K562 (cell line): Measurements from ENCODE around the gene OOSP2. TPM values are rescaled to one million over a fixed set of nuclear protein-coding genes. Genes with fewer than 3 reads are reported as not detected.

ENCODE experiments used
- ATAC-seq: fragments of 200-7000 bp; cut with Tn5 transposase; 3 replicates; pipeline ENCODE4 v1.9.1; 2020; ENCODE audit warnings: moderate library complexity
- Bru-seq: library from RNA; stranded (reverse); fragments of 400-500 nt; gene quantifications from one replicate; lab custom pipeline; 2021; lab: Mats Ljungman, UMichigan
- BruChase-seq, 2 experiments: library from RNA; stranded (reverse); fragments of 400-500 nt; gene quantifications; one replicate each; lab custom pipeline; 2021; lab: Mats Ljungman, UMichigan
- BruUV-seq: library from RNA; stranded (reverse); fragments of 400-500 nt; replicated peaks from 2 replicates; lab custom pipeline; 2021; lab: Mats Ljungman, UMichigan
- CTCF ChIA-PET: fragments of 300-600 bp; formaldehyde crosslinking; extraction: SDS; loops from one replicate; lab custom pipeline; 2021; ENCODE audit warnings: low intra/inter-chr PET ratio; lab: Yijun Ruan, JAX
- POLR2A ChIA-PET: fragments of 300-600, 350-650 bp; sonication (Branson Sonifier 250); formaldehyde crosslinking; extraction: SDS; loops from one replicate; lab custom pipeline; 2021; ENCODE audit warnings: antibody characterized with exemption, inconsistent platforms; lab: Yijun Ruan, JAX
- DNase-seq, 4 experiments: peaks; one replicate each; pipeline versions ENCODE4 v3.0.0 to v3.0.0-alpha.2; 2011 to 2018; ENCODE audit warnings: low spot score in 3 of 4, mixed read lengths in 3 of 4; ENCODE audit errors: extremely low read depth in 1 of 4
- FAIRE-seq: peaks from 2 replicates; lab custom pipeline; 2011; peaks lifted over from hg19 to GRCh38; lab: Jason Lieb, UNC
- H2AFZ ChIP-seq: 2 replicates; pipeline ENCODE4 v1.6.0; 2011; ENCODE audit warnings: low read depth, low read length, control low read depth, inconsistent platforms
- H3K27ac ChIP-seq: fragments of 200-600 bp; 3 replicates; pipeline ENCODE4 v1.8.0; 2011; ENCODE audit warnings: low read depth, mild to moderate bottlenecking, control low read depth, inconsistent platforms, low read length, moderate library complexity, mixed read lengths; ENCODE audit errors: extremely low read depth
- H3K27me3 ChIP-seq, 2 experiments: fragments of 300-600 bp in 1 of 2; 2 replicates in 1 of 2; 3 replicates in 1 of 2; pipeline versions ENCODE4 v1.6.0 to v1.8.0; 2011; ENCODE audit warnings: inconsistent platforms in 2 of 2, low read length in 2 of 2, mild to moderate bottlenecking in 1 of 2, mixed read lengths in 1 of 2, moderate library complexity in 1 of 2; ENCODE audit not compliant: control insufficient read depth in 2 of 2, insufficient read depth in 2 of 2
- H3K36me3 ChIP-seq: fragments of 300-600 bp; 3 replicates; pipeline ENCODE4 v1.8.0; 2011; ENCODE audit warnings: mild to moderate bottlenecking, low read length, inconsistent platforms; ENCODE audit not compliant: control insufficient read depth, insufficient read depth
- H3K4me1 ChIP-seq, 2 experiments: fragments of 200-600 bp in 1 of 2; replicated peaks in 1 of 2; 2 replicates in 1 of 2; 3 replicates in 1 of 2; pipeline versions ENCODE4 v1.5.1 to v1.8.0; 2011; ENCODE audit warnings: inconsistent platforms in 2 of 2, low read length in 2 of 2, mild to moderate bottlenecking in 1 of 2, mixed read lengths in 1 of 2, moderate library complexity in 1 of 2; ENCODE audit not compliant: control insufficient read depth in 2 of 2, insufficient read depth in 2 of 2
- H3K4me2 ChIP-seq: 2 replicates; pipeline ENCODE4 v1.6.1; 2011; ENCODE audit warnings: low read length, control low read depth, inconsistent platforms, mixed read lengths; ENCODE audit not compliant: insufficient read depth
- H3K4me3 ChIP-seq: fragments of 200-600 bp; sonication (generic), shearing (Covaris generic); 2 replicates; pipeline ENCODE4 v1.5.1; 2016; ENCODE audit warnings: control low read depth, inconsistent platforms
- H3K79me2 ChIP-seq: fragments of 200-600 bp; 3 replicates; pipeline ENCODE4 v1.8.0; 2011; ENCODE audit warnings: low read length, inconsistent platforms; ENCODE audit not compliant: control insufficient read depth, insufficient read depth
- H3K9ac ChIP-seq, 2 experiments: 2 replicates each; pipeline versions ENCODE4 v1.6.0 to v1.6.1; 2011; ENCODE audit warnings: low read depth in 2 of 2, low read length in 2 of 2, control low read depth in 1 of 2, inconsistent platforms in 1 of 2, mild to moderate bottlenecking in 1 of 2, mixed read lengths in 1 of 2; ENCODE audit not compliant: insufficient read depth in 1 of 2
- H3K9me1 ChIP-seq: one replicate; pipeline ENCODE4 v1.6.0; 2011; ENCODE audit warnings: inconsistent platforms, mild to moderate bottlenecking, low read length, moderate library complexity; ENCODE audit not compliant: control insufficient read depth, insufficient read depth
- H3K9me3 ChIP-seq: replicated peaks from 2 replicates; pipeline ENCODE4 v1.5.1; 2011; ENCODE audit warnings: low read depth, low read length, inconsistent platforms; ENCODE audit not compliant: control insufficient read depth, insufficient read depth
- H4K20me1 ChIP-seq: replicated peaks from 2 replicates; pipeline ENCODE4 v1.6.1; 2011; ENCODE audit warnings: low read length, inconsistent platforms, mixed read lengths; ENCODE audit not compliant: control insufficient read depth, insufficient read depth
- BCOR ChIP-seq: fragments of 450-650 bp; IDR thresholded peaks from 2 replicates; pipeline ENCODE4 v1.6.1; 2016
- CREBBP ChIP-seq: IDR thresholded peaks from one replicate; pipeline ENCODE4 v1.6.1; 2012; ENCODE audit warnings: low read depth, mild to moderate bottlenecking, control low read depth, inconsistent platforms, low read length
- MCM7 ChIP-seq, 2 experiments: fragments of 450-650 bp; IDR thresholded peaks; 2 replicates each; pipeline ENCODE4 v1.6.1; 2016 to 2018
- WGBS: fragments of 100-300 bp; shearing (Covaris generic); methylation state at CpG from one replicate; pipeline ENCODE4 v1.1.6; 2016; ENCODE audit warnings: low coverage, mixed read lengths; ENCODE audit not compliant: insufficient coverage; ENCODE audit errors: missing lambda C conversion rate; 5-methylcytosine and 5-hydroxymethylcytosine counted together
- in situ Hi-C: fragments of 300-500 bp; cut with MboI; formaldehyde crosslinking; loops from 4 replicates; pipeline ENCODE4 v1.15.0; 2018; ENCODE audit warnings: inconsistent platforms, mixed read lengths
- intact Hi-C: fragments of 100-400 bp; cut with micrococcal nuclease; formaldehyde crosslinking; loops from 2 replicates; pipeline ENCODE4 v1.14.2; 2022
- long read RNA-seq, 3 experiments: library from polyadenylated mRNA in 2 of 3; library from RNA in 1 of 3; unstranded in 2 of 3; stranded (forward) in 1 of 3; transcript quantifications; one replicate each; pipeline ENCODE4 v2.0.0, GENCODE V29; 2019 to 2022
- polyA minus RNA-seq, 3 experiments: library from RNA; depleted of rRNA, polyadenylated mRNA; stranded (reverse); fragments of >200 nt; gene quantifications; 2 replicates each; pipeline ENCODE4 v1.2.3, GENCODE V29; 2011
- polyA plus RNA-seq, 8 experiments: library from polyadenylated mRNA; depleted of rRNA in 4 of 8; stranded (reverse) in 5 of 8; unstranded in 3 of 8; fragments of >200 nt; fragmentation: Nextera tagmentation in 2 of 8; fragmentation: Illumina TruSeq in 1 of 8; extraction: Ambion mirVana in 2 of 8; extraction: Trizol in 1 of 8; gene quantifications; 2 replicates each; pipeline versions ENCODE4 v1.2.1 to v1.2.3, GENCODE V29; 2011 to 2014; ENCODE audit warnings: inconsistent platforms in 1 of 8, missing spikeins in 1 of 8
- total RNA-seq, 7 experiments: library from RNA; depleted of rRNA in 6 of 7; stranded (reverse); fragments of >200 nt in 6 of 7; fragmentation: Illumina TruSeq in 2 of 7; extraction: Trizol in 2 of 7; gene quantifications; 2 replicates each; pipeline versions ENCODE4 v1.2.1 to v1.2.3, GENCODE V29; 2011 to 2021; ENCODE audit warnings: low replicate concordance in 1 of 7
- TF ChIP-seq, protein P1 (sequence below): fragments of 250-450 bp; sonication (Bioruptor Pico); IDR thresholded peaks from 2 replicates; pipeline ENCODE4 v1.5.0; 2022; ENCODE audit warnings: mild to moderate bottlenecking
- TF ChIP-seq, protein P2 (sequence below): fragments of 250-450 bp; sonication (Bioruptor Pico); IDR thresholded peaks from 2 replicates; pipeline ENCODE4 v1.4.0; 2020; ENCODE audit warnings: mild to moderate bottlenecking, moderate library complexity, borderline replicate concordance

OOSP2 gene
- not detected in 2 replicates for total RNA-seq (2011; cell fraction: chromatin; rRNA removed; ENCODE audit: low replicate concordance)
- not detected in 2 replicates for total RNA-seq (2011; cell fraction: nucleolus; rRNA removed)
- total RNA-seq (2011; cell fraction: nucleoplasm; rRNA removed): not detected in 2 replicates
- total RNA-seq (2014; rRNA removed) (0.64 TPM in 1 of 2 replicates, not detected in the other), total RNA-seq (2014; rRNA removed; fragmentation: Illumina TruSeq; extraction: Trizol) (not detected in 2 replicates), total RNA-seq (2015; rRNA removed; fragmentation: Illumina TruSeq; extraction: Trizol) (0.15 and 0.25 TPM in 2 replicates), total RNA-seq (2021) (not detected in 2 replicates), polyA plus RNA-seq (2011; rRNA removed) (not detected in 2 replicates), polyA plus RNA-seq (2014; fragmentation: Illumina TruSeq; extraction: Trizol) (1.5 TPM in 1 of 2 replicates, not detected in the other), polyA plus RNA-seq (2014; fragmentation: Nextera tagmentation; extraction: Ambion mirVana) (under 1 TPM; 0.14 to 0.32 TPM), polyA plus RNA-seq (2014; rRNA removed) (0.05 TPM in 1 of 2 replicates, not detected in the other), polyA minus RNA-seq (2011; rRNA and poly(A)+ RNA removed) (not detected in 2 replicates), Bru-seq, nascent RNA (percentile 10 among the genes with signal in this experiment), BruChase-seq, experiment 1, labeled RNA remaining after a 2-hour chase (percentile 10 among the genes with signal in this experiment), BruChase-seq, experiment 2, labeled RNA remaining after a 6-hour chase (percentile 10 among the genes with signal in this experiment)
- not detected in 2 replicates for polyA plus RNA-seq (2011; cell fraction: cytosol; rRNA removed)
- polyA plus RNA-seq (2011; cell fraction: nucleus; rRNA removed): not detected in 2 replicates
- 0.18 TPM in 2 replicates for polyA plus RNA-seq (2012)
- not detected in 2 replicates for polyA minus RNA-seq (2011; cell fraction: cytosol; rRNA and poly(A)+ RNA removed)
- not detected in 2 replicates for polyA minus RNA-seq (2011; cell fraction: nucleus; rRNA and poly(A)+ RNA removed)
- long read RNA-seq, experiment 1: 0 reads
- long read RNA-seq, experiment 2: 0 reads
- long read RNA-seq, experiment 3: 0 reads

DNA sequence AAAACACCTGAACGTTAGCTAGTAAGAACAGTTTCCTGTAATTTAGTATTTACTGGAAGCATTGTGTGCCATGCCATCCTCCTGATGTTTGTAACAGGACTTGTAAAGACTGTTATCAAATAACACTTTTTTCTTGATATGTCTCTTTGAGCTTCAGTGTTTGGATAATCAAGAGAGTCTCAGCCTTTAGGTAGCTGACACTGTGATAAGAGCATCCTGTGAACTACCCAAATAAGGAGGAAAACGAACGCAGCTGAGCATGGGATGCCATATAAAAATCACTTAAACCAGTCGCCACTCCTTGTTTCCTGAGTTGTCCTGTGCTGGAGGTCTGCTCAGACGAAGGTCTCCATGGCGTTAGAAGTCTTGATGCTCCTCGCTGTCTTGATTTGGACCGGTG lies at the start of gene OOSP2:
Gene OOSP2 (plus strand): TSS at position 301 of the 400 bp plus-strand sequence. CDS start 51 bp downstream, at position 352.
- in situ Hi-C loops (no loop called here), intact Hi-C loops (no loop called here)
- H3K9me3 ChIP-seq: no peaks in the 10 kb centered on the region
- ATAC-seq: no peak; the same call in 2 of the 3 replicates
- H3K4me1 ChIP-seq: no peaks in the 10 kb centered on the region
- peak; percentile 40 for FAIRE-seq
- no peak within 1 kb of the TSS for H3K27ac ChIP-seq
- H3K79me2 ChIP-seq: no peaks in the 10 kb centered on the region
- no peak within 1 kb of the TSS for H3K4me2 ChIP-seq
- ChIA-PET CTCF (no interaction called here), POLR2A (interaction anchor here (0.9 kb wide), 1 partner anchor 23 kb away, joined by 3 read pairs; no protein-coding TSS in a partner anchor)
- peak within 1 kb of the TSS; percentile 51 for H2AFZ ChIP-seq
- H4K20me1 ChIP-seq: no peaks in the 10 kb centered on the region
- H3K9me1 ChIP-seq: no peaks in the 10 kb centered on the region
- H3K4me3 ChIP-seq: no peak within 1 kb of the TSS
- BruUV-seq: no TSS peak
- H3K9ac ChIP-seq: no peak within 1 kb of the TSS
- H3K27me3 ChIP-seq: no peaks in the 10 kb centered on the region
- WGBS: 44% methylated on average over 8 of the region's 8 CpGs
- no peak for DNase-seq
- no peaks in the 10 kb centered on the region for H3K36me3 ChIP-seq
- TF ChIP-seq, protein P1, sequence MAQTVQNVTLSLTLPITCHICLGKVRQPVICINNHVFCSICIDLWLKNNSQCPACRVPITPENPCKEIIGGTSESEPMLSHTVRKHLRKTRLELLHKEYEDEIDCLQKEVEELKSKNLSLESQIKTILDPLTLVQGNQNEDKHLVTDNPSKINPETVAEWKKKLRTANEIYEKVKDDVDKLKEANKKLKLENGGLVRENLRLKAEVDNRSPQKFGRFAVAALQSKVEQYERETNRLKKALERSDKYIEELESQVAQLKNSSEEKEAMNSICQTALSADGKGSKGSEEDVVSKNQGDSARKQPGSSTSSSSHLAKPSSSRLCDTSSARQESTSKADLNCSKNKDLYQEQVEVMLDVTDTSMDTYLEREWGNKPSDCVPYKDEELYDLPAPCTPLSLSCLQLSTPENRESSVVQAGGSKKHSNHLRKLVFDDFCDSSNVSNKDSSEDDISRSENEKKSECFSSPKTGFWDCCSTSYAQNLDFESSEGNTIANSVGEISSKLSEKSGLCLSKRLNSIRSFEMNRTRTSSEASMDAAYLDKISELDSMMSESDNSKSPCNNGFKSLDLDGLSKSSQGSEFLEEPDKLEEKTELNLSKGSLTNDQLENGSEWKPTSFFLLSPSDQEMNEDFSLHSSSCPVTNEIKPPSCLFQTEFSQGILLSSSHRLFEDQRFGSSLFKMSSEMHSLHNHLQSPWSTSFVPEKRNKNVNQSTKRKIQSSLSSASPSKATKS (CRISPR knock-in tag): no peak
- TF ChIP-seq BCOR (no peak), MCM7 (IDR thresholded peaks at IDR 0.05) (no peak), CREBBP (no peak)
- TF ChIP-seq, protein P2, sequence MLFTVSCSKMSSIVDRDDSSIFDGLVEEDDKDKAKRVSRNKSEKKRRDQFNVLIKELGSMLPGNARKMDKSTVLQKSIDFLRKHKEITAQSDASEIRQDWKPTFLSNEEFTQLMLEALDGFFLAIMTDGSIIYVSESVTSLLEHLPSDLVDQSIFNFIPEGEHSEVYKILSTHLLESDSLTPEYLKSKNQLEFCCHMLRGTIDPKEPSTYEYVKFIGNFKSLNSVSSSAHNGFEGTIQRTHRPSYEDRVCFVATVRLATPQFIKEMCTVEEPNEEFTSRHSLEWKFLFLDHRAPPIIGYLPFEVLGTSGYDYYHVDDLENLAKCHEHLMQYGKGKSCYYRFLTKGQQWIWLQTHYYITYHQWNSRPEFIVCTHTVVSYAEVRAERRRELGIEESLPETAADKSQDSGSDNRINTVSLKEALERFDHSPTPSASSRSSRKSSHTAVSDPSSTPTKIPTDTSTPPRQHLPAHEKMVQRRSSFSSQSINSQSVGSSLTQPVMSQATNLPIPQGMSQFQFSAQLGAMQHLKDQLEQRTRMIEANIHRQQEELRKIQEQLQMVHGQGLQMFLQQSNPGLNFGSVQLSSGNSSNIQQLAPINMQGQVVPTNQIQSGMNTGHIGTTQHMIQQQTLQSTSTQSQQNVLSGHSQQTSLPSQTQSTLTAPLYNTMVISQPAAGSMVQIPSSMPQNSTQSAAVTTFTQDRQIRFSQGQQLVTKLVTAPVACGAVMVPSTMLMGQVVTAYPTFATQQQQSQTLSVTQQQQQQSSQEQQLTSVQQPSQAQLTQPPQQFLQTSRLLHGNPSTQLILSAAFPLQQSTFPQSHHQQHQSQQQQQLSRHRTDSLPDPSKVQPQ (CRISPR knock-in tag): no peak
